GM19463 (cell line): ENCODE measurements around the gene NIFK.

ENCODE experiments used
- ATAC-seq: cut with Tn5 transposase; IDR thresholded peaks from one replicate; pipeline ENCODE4 v1.9.1; 2021; ENCODE audit warnings: mild to moderate bottlenecking, moderate library complexity; ENCODE audit not compliant: unreplicated experiment

NIFK gene

DNA sequence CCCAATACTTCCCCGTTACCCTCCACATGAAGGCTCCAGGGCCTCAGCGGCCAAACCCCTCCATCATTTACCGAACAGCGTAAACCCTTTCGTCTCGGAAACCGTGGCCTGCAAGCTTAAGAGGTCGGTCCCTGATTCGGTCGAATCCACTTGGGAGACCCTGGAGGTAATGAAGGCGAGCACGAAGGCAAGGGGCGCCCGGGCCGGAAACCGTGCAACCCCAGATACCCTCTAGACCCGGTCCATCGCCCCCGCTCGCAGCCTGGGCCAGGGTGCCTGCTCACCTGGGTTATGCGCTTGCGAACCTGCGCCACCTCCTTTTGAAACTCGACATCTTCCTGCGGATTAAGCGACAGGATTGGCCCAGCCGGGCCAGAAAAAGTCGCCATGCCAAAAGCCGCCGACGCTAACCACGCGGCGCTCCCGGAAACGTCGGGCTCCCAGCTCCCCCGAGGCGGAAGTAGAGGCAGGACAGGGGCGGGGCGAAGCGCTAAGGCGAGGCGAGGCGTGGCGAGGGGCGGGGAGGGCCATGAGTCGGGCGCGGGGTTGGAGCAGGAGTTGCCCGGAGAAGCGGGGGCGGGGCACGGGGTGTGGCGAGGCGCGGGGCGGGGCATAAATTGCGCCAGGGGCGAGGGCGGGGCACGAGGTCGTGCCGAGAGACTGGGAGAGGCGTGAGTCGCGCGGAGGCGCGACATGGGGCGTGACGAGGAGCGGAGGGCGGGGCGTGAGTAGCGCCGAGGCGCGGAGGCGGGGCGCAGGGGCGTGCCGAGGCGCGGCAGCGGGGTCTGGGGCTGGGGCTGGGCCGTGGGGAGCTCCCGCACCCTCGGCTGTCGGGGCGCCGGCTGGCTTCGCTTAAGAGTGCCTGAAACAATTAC is at the start of gene NIFK:
Gene NIFK, minus strand, starts transcription at position 414 of the 875 bp plus-strand sequence. Its CDS starts 25 bp downstream, at position 389.
- peak; percentile 90 for ATAC-seq

DNA sequence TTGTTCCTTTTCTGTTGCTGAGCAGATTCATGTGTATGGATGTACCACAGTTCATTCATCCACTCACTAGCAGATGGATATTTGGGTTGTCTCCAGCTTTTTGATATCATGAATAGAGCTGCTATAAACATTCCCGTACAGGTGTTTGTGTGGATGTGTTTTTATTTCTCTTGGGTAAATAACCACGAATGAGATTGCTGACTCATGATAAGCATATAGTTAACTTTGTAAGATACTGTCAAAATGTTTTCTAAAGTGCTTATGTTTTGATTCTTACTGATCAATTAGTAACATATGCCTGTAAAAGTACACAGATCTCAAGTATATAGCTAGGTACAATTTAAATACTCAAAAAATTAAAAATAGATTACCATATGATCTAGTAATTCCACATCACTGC is 46.5 kb upstream of the NIFK start:
- ATAC-seq = no peak

DNA sequence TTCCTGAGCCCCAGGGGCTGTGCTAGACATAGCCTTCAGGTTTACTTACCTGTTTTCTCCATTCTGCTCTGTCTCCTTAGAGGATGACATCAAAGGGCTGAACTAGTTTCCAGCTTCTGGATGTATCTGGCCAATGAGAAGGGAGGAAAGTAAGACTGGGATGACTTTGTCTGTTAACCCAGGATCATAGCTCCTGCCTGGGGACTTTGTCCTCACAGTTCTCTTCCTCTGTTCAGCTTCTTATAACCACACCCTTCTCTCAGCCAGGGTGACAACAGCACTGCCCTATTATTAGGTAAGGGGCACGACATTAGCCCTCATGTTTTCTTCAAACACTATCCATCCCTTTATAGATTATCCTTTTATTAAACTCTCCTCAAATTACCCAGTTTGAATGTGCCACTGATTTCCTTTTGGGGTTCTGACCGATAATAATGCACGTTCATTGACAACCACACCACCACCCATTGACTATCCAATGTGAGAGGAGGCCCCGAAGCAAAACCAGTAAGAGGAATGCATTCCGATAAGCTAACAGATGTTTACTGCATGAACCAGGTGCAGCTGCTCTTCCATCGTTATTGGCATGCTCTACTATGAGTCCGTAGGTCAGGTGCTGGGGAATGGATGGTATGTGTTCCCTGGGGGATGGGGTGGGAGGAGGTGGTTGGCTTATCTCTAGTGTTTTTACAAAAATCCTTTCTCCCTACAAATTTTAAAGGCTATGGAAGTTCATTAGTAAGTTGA is 42.2 kb upstream of the NIFK start:
- no peak for ATAC-seq

DNA sequence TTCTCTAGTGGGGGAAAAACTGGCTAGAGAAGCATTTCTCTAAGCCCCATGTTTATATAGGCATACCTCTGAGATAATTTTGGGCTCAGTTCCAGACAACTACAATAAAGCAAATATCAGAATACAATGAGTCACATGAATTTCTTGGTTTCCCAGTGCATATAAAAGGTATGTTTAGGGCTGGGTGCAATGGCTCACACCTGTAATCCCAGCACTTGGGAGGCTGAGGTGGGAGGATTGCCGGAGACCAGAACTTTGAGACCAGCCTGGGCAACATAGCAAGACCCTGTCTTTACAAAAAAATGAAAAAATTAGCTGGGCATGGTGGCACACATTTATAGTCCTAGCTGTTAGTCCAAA is 41.0 kb upstream of the NIFK start:
- no peak for ATAC-seq

DNA sequence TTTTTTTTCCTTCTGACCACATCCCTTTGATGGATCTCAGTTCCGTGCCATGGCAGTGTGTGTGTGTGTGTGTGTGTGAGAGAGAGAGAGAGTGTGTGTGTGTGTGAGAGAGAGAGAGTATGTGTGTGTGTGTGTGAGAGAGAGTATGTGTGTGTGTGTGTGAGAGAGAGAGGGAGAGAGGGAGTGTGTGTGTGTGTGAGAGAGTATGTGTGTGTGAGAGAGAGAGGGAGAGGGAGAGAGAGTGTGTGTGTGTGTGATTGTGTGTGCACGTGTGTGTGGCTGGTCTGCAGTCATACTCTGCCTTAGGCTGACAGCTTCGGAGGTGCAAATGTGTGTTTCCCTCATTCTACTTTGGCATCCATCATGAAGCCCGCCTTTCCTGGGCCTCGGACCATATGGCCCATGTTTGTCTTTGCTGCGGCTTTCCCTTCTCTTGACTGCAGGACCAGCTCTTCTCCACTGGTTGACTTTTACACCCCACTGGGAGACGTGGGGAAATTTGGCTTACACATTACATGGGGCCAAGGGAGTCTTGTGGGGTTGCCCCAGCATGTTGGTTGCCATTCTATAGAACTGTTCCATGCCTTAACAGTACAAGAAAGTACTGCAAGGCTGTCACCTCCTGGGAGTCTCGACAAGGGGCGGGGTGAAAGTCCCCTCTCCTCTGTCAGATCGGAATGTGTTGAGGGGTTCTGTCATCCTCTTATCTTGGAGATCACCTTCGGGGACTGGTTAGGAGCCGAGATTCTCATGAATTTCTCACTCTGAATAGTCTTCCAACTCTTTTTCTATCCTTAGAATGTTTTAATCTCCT is 40.4 kb upstream of the NIFK start:
- no peak for ATAC-seq

DNA sequence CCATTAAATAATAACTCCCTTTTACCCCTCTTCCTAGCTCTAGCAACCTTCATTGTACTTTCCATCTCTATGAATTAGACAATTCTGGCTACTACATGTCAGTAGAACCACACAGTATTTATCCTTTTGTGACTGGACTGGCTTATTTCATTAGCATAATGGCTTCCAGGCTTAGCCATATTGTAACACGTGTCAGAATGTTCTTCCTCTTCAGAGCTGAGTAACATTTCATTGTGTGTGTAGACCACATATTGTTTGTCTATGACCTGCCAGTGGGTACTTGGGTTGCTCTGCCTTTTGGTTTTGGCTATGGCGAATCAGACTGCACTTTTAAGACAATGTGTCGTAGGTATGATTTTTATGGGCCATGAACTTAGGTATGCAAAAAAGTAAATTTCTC is 39.7 kb upstream of the NIFK start:
- no peak for ATAC-seq

DNA sequence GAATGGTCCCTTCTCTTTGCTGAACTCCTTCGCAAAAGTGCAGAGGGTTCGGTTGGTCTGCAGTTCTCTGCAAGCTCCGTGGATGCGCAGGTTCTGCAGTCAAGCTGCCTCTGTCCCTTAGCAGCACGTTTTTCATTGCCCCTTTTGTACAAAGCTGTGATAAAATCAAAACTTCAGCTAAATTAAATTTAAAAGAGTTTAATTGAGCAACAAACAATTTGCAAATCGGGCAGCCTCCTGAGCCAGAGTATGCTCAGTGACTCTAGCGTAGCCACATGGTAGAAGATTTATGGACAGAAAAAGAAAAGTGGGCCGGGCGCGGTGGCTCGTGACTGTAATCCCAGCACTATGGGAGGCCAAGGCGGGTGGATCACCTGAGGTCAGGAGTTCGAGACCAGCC is 37.6 kb upstream of the NIFK start:
- ATAC-seq = no peak

DNA sequence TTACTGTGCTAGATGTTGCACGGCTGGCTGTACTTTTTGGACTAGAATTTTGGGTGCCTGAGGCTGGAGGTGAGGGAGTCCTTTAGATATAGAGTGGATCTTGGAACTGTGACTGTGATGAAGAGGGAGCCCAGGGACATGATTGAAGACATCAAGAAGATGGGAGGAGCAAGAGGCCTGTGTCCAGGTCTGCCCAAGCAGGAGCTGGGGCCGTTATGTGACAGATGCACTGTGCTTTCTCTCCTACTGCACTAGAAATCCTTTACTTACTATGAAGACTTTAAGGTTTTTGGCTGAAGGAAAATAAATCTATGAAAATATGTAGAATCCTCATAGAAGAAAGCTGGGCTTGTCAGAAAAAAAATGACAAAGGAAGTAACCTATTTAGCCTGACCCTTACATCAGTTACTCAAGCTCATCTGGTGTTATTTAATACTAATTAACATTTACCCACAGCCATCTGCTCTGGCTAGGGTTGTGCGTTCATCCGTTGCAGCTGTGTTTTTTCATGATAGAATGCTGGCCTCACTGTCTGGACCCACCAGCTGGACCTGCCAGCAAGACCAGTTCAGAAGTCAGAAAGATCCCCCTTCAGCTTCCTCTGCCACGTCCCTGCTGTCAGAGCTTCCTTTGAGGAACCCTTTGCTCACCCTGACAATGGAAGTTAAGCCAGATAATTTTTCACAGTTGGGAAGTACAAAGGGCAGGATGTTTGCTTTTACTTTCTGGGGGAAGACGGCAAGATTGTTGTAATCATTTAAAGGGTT is 35.5 kb upstream of the NIFK start:
- no peak for ATAC-seq

DNA sequence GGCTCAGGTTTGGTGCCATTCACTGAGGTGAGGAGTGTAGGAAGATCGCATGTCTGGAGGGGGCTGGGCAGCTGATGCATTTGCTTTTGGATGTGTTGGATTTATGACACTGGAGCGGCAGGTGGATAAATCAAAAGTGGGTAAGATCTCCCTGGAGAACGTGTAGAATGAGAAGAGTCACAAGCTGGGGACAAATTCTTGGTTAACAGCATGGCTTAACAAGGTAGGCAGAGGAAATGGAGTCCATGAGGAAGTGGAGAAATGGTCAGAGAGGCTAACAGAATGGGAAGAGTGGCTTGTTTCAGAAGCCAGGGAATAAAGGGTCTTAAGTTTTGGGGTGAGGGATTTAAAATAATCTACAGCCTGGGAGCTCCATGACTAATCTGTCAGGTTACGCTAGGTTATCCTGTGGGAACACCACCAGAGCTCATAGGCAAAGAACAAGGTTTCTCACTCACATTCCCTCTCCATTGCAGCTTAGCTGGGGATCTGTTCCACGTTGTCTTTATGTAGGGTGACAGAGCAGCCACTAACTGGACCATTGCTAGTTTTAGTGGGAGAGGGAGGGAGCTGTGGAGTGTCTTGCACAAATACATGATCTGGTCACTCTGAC is 31.6 kb upstream of the NIFK start:
- no peak for ATAC-seq

DNA sequence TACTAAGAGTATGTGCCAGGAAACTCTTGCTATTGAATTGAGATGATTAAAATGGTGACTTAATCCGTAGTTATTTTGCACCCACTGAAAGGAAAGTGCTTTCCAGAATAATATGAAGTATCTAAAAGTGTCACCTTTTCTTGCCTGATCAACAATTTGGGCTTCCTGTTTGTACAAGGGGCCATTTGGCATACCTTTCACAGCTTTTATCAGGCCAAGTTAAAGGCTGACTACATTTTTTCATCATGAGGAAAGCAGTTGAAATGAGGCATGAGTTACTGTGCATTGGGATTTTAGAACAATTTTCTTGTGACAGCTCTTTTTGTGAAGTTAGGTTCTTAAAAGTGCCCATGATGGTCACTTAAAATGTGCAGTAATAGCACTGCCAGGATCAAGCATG is 29.9 kb upstream of the NIFK start:
- ATAC-seq = no peak

DNA sequence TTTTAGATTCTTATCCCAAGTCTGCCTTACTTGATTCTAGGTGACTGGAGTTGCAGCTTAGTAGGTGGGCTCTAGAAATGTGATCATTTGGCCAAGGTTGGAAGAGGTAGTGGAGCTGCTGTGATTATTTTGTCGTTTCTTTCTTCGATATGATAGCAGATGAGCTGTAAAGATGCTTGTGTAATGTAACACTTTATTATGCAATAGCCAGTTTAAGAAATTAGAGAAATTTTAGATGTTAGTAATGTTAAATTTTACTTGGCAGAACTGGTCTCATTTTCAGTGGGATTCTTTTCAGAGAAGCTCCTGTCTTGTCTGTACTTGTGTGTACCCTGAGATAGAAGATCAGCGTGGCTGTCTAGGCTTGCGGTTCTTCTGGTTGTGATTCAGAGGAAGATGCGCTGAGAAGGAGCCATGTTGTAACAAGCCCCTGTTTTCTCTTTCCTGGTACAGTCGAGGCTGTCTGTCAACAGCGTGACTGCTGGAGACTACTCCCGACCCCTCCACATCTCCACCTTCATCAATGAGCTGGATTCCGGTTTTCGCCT is 28.1 kb upstream of the NIFK start:
- no peak for ATAC-seq

DNA sequence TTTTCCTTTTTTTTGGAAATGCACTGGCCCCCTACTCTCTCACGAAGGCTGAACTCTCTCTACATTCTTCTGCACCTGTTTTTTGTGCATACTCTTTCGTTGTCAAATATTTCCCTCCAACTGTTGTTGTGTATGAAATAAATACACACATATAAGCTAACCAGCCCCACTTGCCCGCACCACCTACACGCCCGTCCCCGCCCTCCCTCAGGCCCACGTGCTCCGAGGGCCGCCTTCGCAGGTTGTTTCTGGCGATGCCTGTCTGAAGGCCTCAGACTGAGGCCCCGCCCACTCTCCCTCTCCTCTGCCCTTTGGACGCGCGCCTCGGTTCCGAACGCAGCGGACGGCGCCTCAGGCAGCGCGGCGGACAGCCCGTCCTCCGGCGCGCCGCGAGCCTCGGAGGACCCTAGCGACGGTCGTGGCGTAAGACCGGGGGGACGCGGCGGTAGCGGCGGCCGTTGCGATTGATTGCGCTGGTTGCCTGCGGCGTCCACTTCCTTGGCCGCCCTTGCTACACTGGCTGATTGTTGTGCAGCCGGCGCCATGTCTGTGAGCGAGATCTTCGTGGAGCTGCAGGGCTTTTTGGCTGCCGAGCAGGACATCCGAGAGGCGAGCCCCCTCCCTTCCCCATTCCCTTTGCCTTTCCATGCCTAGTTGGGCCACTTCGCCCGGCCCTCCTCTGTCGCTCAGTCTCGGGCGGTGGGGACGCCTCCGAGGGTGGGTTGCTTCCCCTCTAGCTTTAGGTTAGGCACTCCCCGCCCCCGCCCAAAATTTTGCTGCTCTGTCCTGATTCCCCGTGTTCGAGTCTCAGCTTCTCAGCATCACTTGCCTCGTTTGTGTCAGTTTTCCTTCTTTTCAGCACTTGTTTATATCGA is 18.8 kb upstream of the NIFK start, which contains the start of gene TSN:
Gene TSN, plus strand, starts transcription at position 415 of the 875 bp plus-strand sequence. Its CDS starts 129 bp downstream, at position 544.
- ATAC-seq = peak; percentile 100

DNA sequence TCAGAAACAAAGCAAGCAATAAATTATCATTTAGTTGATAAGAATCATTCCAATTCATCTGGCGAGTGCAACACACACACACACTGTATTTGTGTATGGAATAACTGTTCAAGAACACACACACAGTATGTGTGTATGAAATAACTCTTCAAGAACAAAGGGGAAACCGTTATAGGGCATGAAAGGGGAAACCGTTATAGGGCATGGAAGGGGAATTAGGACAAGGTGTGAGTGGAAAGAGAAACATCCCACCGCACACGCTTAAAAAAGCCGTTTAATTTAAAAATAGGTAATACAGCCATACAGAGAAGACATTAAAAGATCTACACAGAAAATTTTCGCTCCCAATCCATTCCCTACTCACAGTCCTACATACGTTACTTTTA is 18.2 kb upstream of the NIFK start:
- ATAC-seq = no peak

DNA sequence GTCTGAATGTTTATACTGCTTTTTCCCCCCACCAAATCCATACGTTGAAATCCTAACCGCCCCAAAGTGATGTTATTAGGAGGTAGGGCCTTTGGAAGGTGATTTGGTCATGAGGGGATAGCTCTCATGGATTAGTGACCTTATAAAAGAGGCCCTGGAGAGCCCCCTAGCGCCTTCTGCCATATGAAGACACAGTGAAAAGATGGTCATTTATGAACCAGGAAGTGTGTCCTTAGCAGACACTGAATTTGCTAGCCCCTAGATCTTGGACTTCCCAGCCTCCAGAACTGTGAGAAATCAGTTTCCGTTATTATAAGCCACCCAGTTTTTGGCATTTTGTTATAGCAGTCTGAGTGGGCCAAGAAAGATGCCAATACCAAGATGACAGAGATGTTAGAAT is 11.5 kb upstream of the NIFK start:
- ATAC-seq = no peak

DNA sequence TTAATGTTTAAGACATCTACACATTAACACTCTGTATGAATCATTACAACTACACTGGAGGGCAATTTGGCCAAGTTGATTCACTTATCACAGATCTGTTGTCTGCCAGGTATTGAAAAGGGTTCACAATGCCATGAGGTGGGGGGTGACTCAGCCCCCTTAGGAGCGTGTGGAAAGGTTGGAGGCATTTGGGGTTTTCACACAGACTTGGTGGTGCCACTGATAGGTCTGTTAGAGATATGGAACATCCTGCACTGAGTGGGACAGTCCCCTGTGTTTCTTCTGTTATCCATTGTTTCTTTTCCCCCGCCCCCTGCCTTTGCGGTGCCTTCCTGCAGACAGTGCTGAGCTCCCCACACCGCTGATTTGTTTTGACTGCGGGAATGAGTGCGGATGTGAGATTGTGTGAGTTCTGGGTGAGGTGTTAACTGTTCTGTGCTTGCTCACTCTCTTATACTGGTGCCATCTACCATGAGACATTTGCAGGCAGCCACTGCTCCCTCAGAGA is 9.4 kb upstream of the NIFK start:
- no peak for ATAC-seq

DNA sequence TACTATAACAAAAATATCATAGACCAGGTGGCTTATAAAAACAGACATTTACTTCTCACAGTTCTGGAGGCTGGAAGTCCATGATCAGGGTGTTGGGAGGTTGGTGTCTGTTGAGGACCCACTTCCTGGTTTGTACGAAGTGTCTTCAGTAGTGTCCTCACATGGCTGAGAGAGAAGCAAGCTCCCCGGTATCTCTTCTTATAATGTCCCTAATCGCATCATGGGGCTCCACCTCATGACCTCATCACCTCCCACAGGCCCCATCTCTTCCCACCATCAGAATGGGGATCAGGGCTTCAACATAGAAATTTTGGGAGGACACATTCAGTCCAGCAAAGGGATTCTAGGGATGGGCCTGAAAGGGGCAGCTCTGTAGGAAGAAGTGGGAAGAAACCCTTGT is 4.8 kb upstream of the NIFK start:
- no peak for ATAC-seq

DNA sequence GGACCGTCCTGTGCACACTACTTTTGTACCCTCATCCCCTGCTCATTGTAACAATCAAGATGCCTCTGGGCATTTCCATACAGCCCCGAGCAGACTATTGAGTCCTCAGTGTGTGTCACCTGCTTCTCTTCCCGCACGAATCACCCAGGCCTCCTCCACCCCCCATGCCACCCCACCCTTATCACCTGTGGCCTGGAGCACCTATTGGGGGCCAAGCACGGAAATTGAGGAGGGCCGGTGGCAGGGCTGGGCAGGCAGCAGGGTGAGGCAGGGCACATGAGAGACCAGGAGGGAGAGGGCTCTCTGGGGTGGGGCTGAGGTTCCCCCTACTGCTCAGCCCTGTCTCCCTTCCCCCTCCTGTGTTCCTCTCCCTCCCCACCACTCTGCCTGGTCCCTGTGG is 4.3 kb upstream of the NIFK start:
- ATAC-seq = no peak

DNA sequence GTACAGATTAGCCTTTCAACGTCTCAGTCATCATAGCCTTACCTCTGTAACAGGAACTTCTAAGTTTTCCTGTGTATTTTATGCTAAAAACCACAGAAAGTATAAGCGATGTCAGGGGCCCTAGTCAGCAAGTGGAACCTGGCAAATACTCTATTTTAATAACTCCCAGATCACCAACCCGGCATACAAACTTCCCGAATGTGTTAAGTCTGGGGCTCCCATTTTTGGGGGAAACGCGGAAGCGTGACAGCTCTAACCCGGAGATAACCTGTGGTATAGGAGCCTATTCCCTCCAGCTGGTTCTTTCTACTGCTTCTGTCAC is 574 bp downstream of the NIFK start:
- ATAC-seq = no peak

DNA sequence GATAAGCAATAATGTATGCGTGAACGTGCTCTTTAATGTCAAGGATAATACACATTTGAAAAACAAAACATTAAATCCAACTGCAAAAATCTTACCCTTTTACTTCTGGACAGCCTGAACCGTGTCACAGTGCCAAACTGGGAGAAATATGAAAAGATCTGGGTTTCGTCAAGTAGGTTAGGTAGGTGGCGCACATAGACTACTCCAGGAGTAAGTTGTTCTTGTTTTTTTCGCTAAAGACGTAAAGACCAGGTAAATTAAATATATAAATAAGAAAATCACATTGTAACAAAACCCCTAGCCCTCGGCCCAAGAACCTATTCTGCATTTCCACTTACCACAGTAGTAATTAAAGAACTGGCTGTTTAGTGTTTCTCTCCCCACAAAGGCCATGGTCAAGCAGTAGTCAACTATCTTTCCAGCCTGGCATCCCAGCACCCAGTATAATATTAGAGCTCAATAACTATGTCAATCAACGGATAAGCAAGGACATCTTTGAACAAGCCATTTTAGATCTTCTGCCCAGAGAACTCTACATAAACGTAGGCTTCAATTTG is 1.1 kb downstream of the NIFK start:
- no peak for ATAC-seq
